ENCODE measurements around the gene MCOLN3. TPM values are rescaled to one million over a fixed set of nuclear protein-coding genes. Genes with fewer than 3 reads are reported as not detected.

The MCOLN3 gene
- total and polyA plus RNA-seq, 10 donors, result 0.68 to 8.7 (median 2.0) TPM

DNA sequence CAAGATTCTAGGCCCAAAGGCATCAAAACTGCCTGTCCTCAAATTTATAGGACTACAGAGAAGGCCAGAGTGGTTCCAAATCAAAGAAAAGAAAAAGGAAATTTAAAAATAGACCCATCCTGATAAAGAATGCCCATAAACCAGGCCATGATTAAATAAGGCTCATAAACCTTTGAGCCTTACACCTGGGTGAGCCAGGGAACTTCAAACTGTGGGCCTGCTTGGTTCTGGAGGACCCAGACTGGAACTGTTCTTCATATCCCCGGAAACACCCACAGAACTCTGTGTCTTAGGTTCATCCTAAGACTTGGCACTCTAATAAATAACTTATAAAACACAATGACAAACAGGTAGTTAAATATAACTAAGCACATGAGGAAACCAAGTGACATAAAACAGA, 80.2 kb downstream of the MCOLN3 start:
- no peak for TF ChIP-seq POLR2AphosphoS5 (IDR thresholded peaks at IDR 0.05)
- TF ChIP-seq, protein P1, sequence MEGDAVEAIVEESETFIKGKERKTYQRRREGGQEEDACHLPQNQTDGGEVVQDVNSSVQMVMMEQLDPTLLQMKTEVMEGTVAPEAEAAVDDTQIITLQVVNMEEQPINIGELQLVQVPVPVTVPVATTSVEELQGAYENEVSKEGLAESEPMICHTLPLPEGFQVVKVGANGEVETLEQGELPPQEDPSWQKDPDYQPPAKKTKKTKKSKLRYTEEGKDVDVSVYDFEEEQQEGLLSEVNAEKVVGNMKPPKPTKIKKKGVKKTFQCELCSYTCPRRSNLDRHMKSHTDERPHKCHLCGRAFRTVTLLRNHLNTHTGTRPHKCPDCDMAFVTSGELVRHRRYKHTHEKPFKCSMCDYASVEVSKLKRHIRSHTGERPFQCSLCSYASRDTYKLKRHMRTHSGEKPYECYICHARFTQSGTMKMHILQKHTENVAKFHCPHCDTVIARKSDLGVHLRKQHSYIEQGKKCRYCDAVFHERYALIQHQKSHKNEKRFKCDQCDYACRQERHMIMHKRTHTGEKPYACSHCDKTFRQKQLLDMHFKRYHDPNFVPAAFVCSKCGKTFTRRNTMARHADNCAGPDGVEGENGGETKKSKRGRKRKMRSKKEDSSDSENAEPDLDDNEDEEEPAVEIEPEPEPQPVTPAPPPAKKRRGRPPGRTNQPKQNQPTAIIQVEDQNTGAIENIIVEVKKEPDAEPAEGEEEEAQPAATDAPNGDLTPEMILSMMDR (IDR thresholded peaks at IDR 0.05 in 8 of 11, conservative IDR thresholded peaks at IDR 0.05 in 3 of 11), result no peak
- peaks cover 0 to 17% (median 12%) of the 10 kb centered on the region in 6 donors for H3K4me1 ChIP-seq
- no peaks in the 10 kb centered on the region for H3K9me3 ChIP-seq
- no peaks in the 10 kb centered on the region for H3K27me3 ChIP-seq (replicated peaks in 1 of 7)
- DNase-seq, result no peak
- H3K27ac ChIP-seq, result no peak overlapping the region
- intact Hi-C loops (cut with DNase I; ENCODE audit: low total_unique reads), result no loop called here
- 91 to 98% (median 96%) methylated on average over 1 of the region's 1 CpG for WGBS, 5 donors
- peaks cover 0 to 14% (median 0%) of the 10 kb centered on the region in 6 donors for H3K36me3 ChIP-seq
- H3K4me3 ChIP-seq, result no peak overlapping the region

Other genes starting within 250 kb of the MCOLN3 start
- gene LPAR3, start 155.3 kb downstream of the MCOLN3 start, total RNA-seq, result under 1 TPM; 0.24 to 0.85 (median 0.57) TPM
- gene LPAR3, start 155.3 kb downstream of the MCOLN3 start, polyA plus RNA-seq, result under 1 TPM; 0.03 to 0.28 (median 0.06) TPM
- 10 to 100 TPM; 13.1 to 24.8 (median 16.6) TPM for gene MCOLN2, start 51.4 kb downstream of the MCOLN3 start, total RNA-seq
- gene MCOLN2, start 51.4 kb downstream of the MCOLN3 start, polyA plus RNA-seq, result 10 to 100 TPM; 19.0 to 32.8 (median 27.4) TPM
- 1 to 10 TPM; 1.7 to 3.6 (median 3.1) TPM for gene SYDE2, start 152.5 kb upstream of the MCOLN3 start, total RNA-seq
- gene SYDE2, start 152.5 kb upstream of the MCOLN3 start, polyA plus RNA-seq, result under 1 TPM; 0.09 to 0.35 (median 0.22) TPM
- 10 to 100 TPM; 16.2 to 28.4 (median 21.1) TPM for gene C1orf52, start 211.2 kb upstream of the MCOLN3 start, total RNA-seq
- gene C1orf52, start 211.2 kb upstream of the MCOLN3 start, polyA plus RNA-seq, result 10 to 100 TPM; 19.6 to 29.7 (median 24.8) TPM
- gene BCL10, start 228.1 kb upstream of the MCOLN3 start, total RNA-seq, result 10 to 100 TPM; 27.4 to 45.1 (median 38.1) TPM
- 10 to 100 TPM; 10.5 to 14.4 (median 11.0) TPM for gene BCL10, start 228.1 kb upstream of the MCOLN3 start, polyA plus RNA-seq

All from spleen (tissue), 11 donors.